Karpas-422 (cell line): ENCODE results near the gene DEFB128. TPM values are rescaled to one million over a fixed set of nuclear protein-coding genes. Genes with fewer than 3 reads are reported as not detected.
"Not testable (repeated sequence)": the region's sequence is repeated elsewhere in the genome, so short reads cannot be mapped to it uniquely, and the experiment has no call there.

Source experiments
- DNase-seq: peaks from one replicate; pipeline ENCODE4 v3.0.0-alpha.2; 2015
- H2AFZ ChIP-seq: fragments of 200-600 bp; sonication (generic); 2 replicates; pipeline ENCODE4 v1.6.1; 2014; ENCODE audit warnings: antibody characterized with exemption, low read length, mixed read lengths
- H3K27ac ChIP-seq: fragments of 200-600 bp; sonication (generic); 2 replicates; pipeline ENCODE4 v1.5.1; 2014; ENCODE audit warnings: mild to moderate bottlenecking, low read length, moderate library complexity
- H3K27me3 ChIP-seq: fragments of 200-600 bp; sonication (generic); 2 replicates; pipeline ENCODE4 v1.6.1; 2014; ENCODE audit warnings: low read length, mixed read lengths
- H3K36me3 ChIP-seq: fragments of 200-600 bp; sonication (generic); 2 replicates; pipeline ENCODE4 v1.6.1; 2014; ENCODE audit warnings: low read length, mixed read lengths; ENCODE audit not compliant: insufficient read depth
- H3K4me1 ChIP-seq: fragments of 200-600 bp; sonication (generic); 2 replicates; pipeline ENCODE4 v1.6.1; 2014; ENCODE audit warnings: mild to moderate bottlenecking, low read length, mixed read lengths
- H3K4me2 ChIP-seq: fragments of 200-600 bp; sonication (generic); 2 replicates; pipeline ENCODE4 v1.6.1; 2014; ENCODE audit warnings: low read length, low read depth, mild to moderate bottlenecking; ENCODE audit not compliant: poor library complexity, severe bottlenecking
- H3K4me3 ChIP-seq: fragments of 200-600 bp; sonication (generic); 2 replicates; pipeline ENCODE4 v1.5.1; 2014; ENCODE audit warnings: mild to moderate bottlenecking, antibody characterized with exemption, low read length, mixed read lengths
- H3K79me2 ChIP-seq: fragments of 200-600 bp; sonication (generic); 2 replicates; pipeline ENCODE4 v1.6.1; 2014; ENCODE audit warnings: mild to moderate bottlenecking, low read length, mixed read lengths
- H3K9ac ChIP-seq: fragments of 200-600 bp; sonication (generic); 2 replicates; pipeline ENCODE4 v1.6.0; 2014; ENCODE audit warnings: low read length
- H3K9me2 ChIP-seq: fragments of 200-600 bp; sonication (generic), shearing (Covaris generic); replicated peaks from 2 replicates; pipeline ENCODE4 v1.6.0; 2014; ENCODE audit warnings: mild to moderate bottlenecking, low read length, moderate library complexity; ENCODE audit not compliant: insufficient read depth
- H3K9me3 ChIP-seq: fragments of 300-700, 200-600 bp; sonication (generic); 2 replicates; pipeline ENCODE4 v1.6.1; 2014; ENCODE audit warnings: low read length, mixed read lengths
- H4K20me1 ChIP-seq: fragments of 200-600 bp; sonication (generic); 2 replicates; pipeline ENCODE4 v1.6.1; 2014; ENCODE audit warnings: mild to moderate bottlenecking, antibody characterized with exemption, low read length, low read depth; ENCODE audit not compliant: insufficient read depth
- total RNA-seq: library from RNA; depleted of rRNA; stranded (reverse); fragments of >200 nt; shearing (Covaris generic); gene quantifications from 2 replicates; pipeline ENCODE4 v1.2.3, GENCODE V29; 2014; ENCODE audit warnings: low replicate concordance

Gene DEFB128
- total RNA-seq, 1 experiment from 2014 or later: not detected

- Histone ChIP-seq H3K36me3 (no peaks in the 10 kb centered on the region), H3K4me3 (no peak overlapping the region), H3K9me3 (no peaks in the 10 kb centered on the region), H2AFZ (no peak overlapping the region), H3K9me2 (no peaks in the 10 kb centered on the region), H3K27ac (no peak overlapping the region), H3K27me3 (no peaks in the 10 kb centered on the region), H3K4me1 (no peaks in the 10 kb centered on the region), H3K9ac (no peak overlapping the region), H3K4me2 (no peak overlapping the region), H3K79me2 (no peaks in the 10 kb centered on the region), H4K20me1 (no peaks in the 10 kb centered on the region)
- peak; percentile 71 for DNase-seq
These were observed 30.0 kb upstream of the DEFB128 start for GRCh38 chr20:219290-220115.

- Histone ChIP-seq H3K36me3 (no peaks in the 10 kb centered on the region), H3K4me3 (no peak overlapping the region), H3K9me2 (no peaks in the 10 kb centered on the region), H3K79me2 (no peaks in the 10 kb centered on the region), H2AFZ (no peak overlapping the region), H3K4me2 (no peak overlapping the region), H3K4me1 (no peaks in the 10 kb centered on the region), H3K27ac (no peak overlapping the region), H3K9ac (no peak overlapping the region), H4K20me1 (no peaks in the 10 kb centered on the region), H3K9me3 (no peaks in the 10 kb centered on the region), H3K27me3 (no peaks in the 10 kb centered on the region)
- no peak for DNase-seq
These were observed 27.8 kb upstream of the DEFB128 start for GRCh38 chr20:217266-217665.

- H3K27me3 ChIP-seq: no peaks in the 10 kb centered on the region
These were observed 26.3 kb upstream of the DEFB128 start for GRCh38 chr20:215796-216195.

GRCh38 chr20:214383-214782 lies 24.9 kb upstream of the DEFB128 start:
- no peak overlapping the region for H3K4me3 ChIP-seq
- no peak overlapping the region for H3K4me2 ChIP-seq
- H3K27ac ChIP-seq: no peak overlapping the region
- H4K20me1 ChIP-seq: no peaks in the 10 kb centered on the region
- H3K9me3 ChIP-seq: no peaks in the 10 kb centered on the region
- no peaks in the 10 kb centered on the region for H3K36me3 ChIP-seq
- no peak overlapping the region for H3K9ac ChIP-seq
- no peaks in the 10 kb centered on the region for H3K27me3 ChIP-seq
- H2AFZ ChIP-seq: no peak overlapping the region
- H3K9me2 ChIP-seq: no peaks in the 10 kb centered on the region
- no peak for DNase-seq
- H3K79me2 ChIP-seq: no peaks in the 10 kb centered on the region
- no peaks in the 10 kb centered on the region for H3K4me1 ChIP-seq

More at GRCh38 chr20:215796-216195, 26.3 kb upstream of the DEFB128 start:
- no peaks in the 10 kb centered on the region for H3K79me2 ChIP-seq
- no peaks in the 10 kb centered on the region for H4K20me1 ChIP-seq
- no peaks in the 10 kb centered on the region for H3K36me3 ChIP-seq
- H3K4me1 ChIP-seq: no peaks in the 10 kb centered on the region
- no peak overlapping the region for H3K9ac ChIP-seq
- no peak overlapping the region for H2AFZ ChIP-seq
- H3K9me2 ChIP-seq: no peaks in the 10 kb centered on the region
- DNase-seq: no peak
- no peak overlapping the region for H3K27ac ChIP-seq
- H3K9me3 ChIP-seq: no peaks in the 10 kb centered on the region
- no peak overlapping the region for H3K4me3 ChIP-seq
- H3K4me2 ChIP-seq: no peak overlapping the region

GRCh38 chr20:210809-211502 lies 21.4 kb upstream of the DEFB128 start:
- Histone ChIP-seq H3K4me3 (no peak overlapping the region), H3K4me2 (no peak overlapping the region), H3K36me3 (no peaks in the 10 kb centered on the region), H3K27me3 (no peaks in the 10 kb centered on the region), H3K9me3 (no peaks in the 10 kb centered on the region), H3K9ac (no peak overlapping the region), H4K20me1 (no peaks in the 10 kb centered on the region), H3K27ac (no peak overlapping the region), H2AFZ (no peak overlapping the region), H3K79me2 (no peaks in the 10 kb centered on the region), H3K9me2 (no peaks in the 10 kb centered on the region), H3K4me1 (no peaks in the 10 kb centered on the region)
- DNase-seq: no peak

GRCh38 chr20:208942-209566 lies 19.5 kb upstream of the DEFB128 start:
- Histone ChIP-seq H3K36me3 (no peaks in the 10 kb centered on the region), H3K9me3 (no peaks in the 10 kb centered on the region), H3K4me1 (no peaks in the 10 kb centered on the region), H3K9me2 (no peaks in the 10 kb centered on the region), H3K4me3 (no peak overlapping the region), H3K9ac (no peak overlapping the region), H3K79me2 (no peaks in the 10 kb centered on the region), H3K27me3 (no peaks in the 10 kb centered on the region), H4K20me1 (no peaks in the 10 kb centered on the region), H3K27ac (no peak overlapping the region), H3K4me2 (no peak overlapping the region), H2AFZ (no peak overlapping the region)
- peak; percentile 74 for DNase-seq

- not testable (repeated sequence) for H3K79me2 ChIP-seq, H3K4me2 ChIP-seq, H3K27me3 ChIP-seq, DNase-seq, H3K9me2 ChIP-seq, H3K9me3 ChIP-seq, H3K4me1 ChIP-seq, H4K20me1 ChIP-seq, H3K36me3 ChIP-seq, H2AFZ ChIP-seq, H3K27ac ChIP-seq, H3K4me3 ChIP-seq, H3K9ac ChIP-seq
These were observed 14.1 kb upstream of the DEFB128 start for GRCh38 chr20:203630-204029.

- H3K79me2 ChIP-seq: no peaks in the 10 kb centered on the region
- no peak overlapping the region for H3K4me2 ChIP-seq
- no peak overlapping the region for H3K27ac ChIP-seq
- no peak overlapping the region for H3K4me3 ChIP-seq
- no peaks in the 10 kb centered on the region for H3K27me3 ChIP-seq
- DNase-seq: peak; percentile 5
- no peaks in the 10 kb centered on the region for H3K36me3 ChIP-seq
- H3K9me2 ChIP-seq: no peaks in the 10 kb centered on the region
- H3K9ac ChIP-seq: no peak overlapping the region
- no peaks in the 10 kb centered on the region for H3K9me3 ChIP-seq
- H2AFZ ChIP-seq: no peak overlapping the region
- H3K4me1 ChIP-seq: no peaks in the 10 kb centered on the region
- H4K20me1 ChIP-seq: no peaks in the 10 kb centered on the region
These were observed 10.5 kb upstream of the DEFB128 start for GRCh38 chr20:199996-200395.
